ENCODE results near the gene GPR173.

GPR173 gene

DNA sequence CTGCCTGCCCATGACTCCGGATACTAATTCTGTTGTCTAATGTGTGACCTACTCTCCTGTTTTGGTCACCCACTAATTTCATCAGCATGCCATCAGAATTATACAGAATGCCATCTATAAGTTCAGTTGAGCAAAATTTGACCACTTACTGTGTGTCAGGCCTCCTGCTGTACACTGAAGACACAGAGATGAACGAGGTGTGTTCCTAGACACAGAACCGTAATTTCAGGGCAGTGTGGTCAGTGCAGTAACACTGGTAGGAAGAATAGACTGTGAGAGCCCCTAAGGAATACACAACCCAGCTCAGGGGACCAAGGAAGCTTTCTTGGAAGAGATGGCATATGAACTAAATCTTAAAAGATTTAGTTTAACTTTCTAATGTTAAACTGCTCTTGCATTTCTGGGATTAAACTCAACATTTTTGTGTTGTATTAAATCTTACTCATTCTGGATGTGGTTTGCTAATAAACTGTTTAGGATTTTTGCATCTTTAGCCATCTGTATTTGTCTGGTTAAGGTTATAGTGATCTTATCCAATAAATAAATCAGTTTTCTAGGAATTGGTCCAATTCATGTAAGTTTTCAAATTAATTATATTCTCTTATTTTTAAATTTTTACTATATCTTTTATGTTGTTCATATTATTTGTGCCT lies 79.6 kb downstream of the GPR173 start:
- H3K9me3 ChIP-seq (ENCODE audit: insufficient read depth, low read length) = no peaks in the 10 kb centered on the region

More for the DNA sequence above, 79.6 kb downstream of the GPR173 start:
- Histone ChIP-seq H4K20me1 (ENCODE audit: low read depth, low read length) (no peaks in the 10 kb centered on the region), H2AFZ (ENCODE audit: low read depth, low read length, severe bottlenecking) (no peak overlapping the region), H3K27ac (ENCODE audit: low read depth, low read length) (no peak overlapping the region), H3K4me2 (ENCODE audit: low read depth, low read length, poor library complexity, severe bottlenecking) (no peak overlapping the region), H3K9ac (ENCODE audit: low read length) (no peak overlapping the region), H3K9me2 (replicated peaks; ENCODE audit: insufficient read depth, low read length) (no peaks in the 10 kb centered on the region), H3K4me3 (ENCODE audit: insufficient read depth, low read length, poor library complexity, severe bottlenecking) (no peak overlapping the region), H3K79me2 (ENCODE audit: insufficient read depth, low read length) (0 out of 2 replicates have a peak, but pooled peaks cover 8% of the 10 kb centered on the region), H3K36me3 (ENCODE audit: low read length) (no peaks in the 10 kb centered on the region; the same call in 1 of the 2 replicates), H3F3A (ENCODE audit: insufficient read depth) (no peaks in the 10 kb centered on the region), H3K27me3 (ENCODE audit: low read length) (no peaks in the 10 kb centered on the region)
- TF ChIP-seq, protein P1, sequence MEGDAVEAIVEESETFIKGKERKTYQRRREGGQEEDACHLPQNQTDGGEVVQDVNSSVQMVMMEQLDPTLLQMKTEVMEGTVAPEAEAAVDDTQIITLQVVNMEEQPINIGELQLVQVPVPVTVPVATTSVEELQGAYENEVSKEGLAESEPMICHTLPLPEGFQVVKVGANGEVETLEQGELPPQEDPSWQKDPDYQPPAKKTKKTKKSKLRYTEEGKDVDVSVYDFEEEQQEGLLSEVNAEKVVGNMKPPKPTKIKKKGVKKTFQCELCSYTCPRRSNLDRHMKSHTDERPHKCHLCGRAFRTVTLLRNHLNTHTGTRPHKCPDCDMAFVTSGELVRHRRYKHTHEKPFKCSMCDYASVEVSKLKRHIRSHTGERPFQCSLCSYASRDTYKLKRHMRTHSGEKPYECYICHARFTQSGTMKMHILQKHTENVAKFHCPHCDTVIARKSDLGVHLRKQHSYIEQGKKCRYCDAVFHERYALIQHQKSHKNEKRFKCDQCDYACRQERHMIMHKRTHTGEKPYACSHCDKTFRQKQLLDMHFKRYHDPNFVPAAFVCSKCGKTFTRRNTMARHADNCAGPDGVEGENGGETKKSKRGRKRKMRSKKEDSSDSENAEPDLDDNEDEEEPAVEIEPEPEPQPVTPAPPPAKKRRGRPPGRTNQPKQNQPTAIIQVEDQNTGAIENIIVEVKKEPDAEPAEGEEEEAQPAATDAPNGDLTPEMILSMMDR (IDR thresholded peaks at IDR 0.05; ENCODE audit: insufficient read depth, low read length, poor library complexity, severe bottlenecking) = no peak
- no peak for TF ChIP-seq EZH2phosphoT487 (conservative IDR thresholded peaks at IDR 0.05; ENCODE audit: low read length)

All from SU-DHL-6 (cell line).